ENCODE results near the gene TNNT1. TPM values are rescaled to one million over a fixed set of nuclear protein-coding genes. Genes with fewer than 3 reads are reported as not detected.

The TNNT1 gene
- polyA plus RNA-seq, 1 experiment, result 10.4 TPM

GRCh38 chr19:55169136-55169535, 20.1 kb upstream of the TNNT1 start:
- DNase-seq (ENCODE audit: low read depth), result no peak
- ChIA-PET CTCF (interaction anchor here (1.0 to 1.5 kb wide), 3 partner anchors 9 to 28 kb away, joined by 3 to 6 read pairs (median 3); no protein-coding TSS in a partner anchor), POLR2A (no interaction called here)
- H3K36me3 ChIP-seq (ENCODE audit: control insufficient read depth, insufficient read depth, low read length), result no peaks in the 10 kb centered on the region
- peaks cover 4% of the 10 kb centered on the region; the same call in 1 of the 2 replicates for H3K27me3 ChIP-seq (ENCODE audit: control insufficient read depth, insufficient read depth, low read length)
- no peak for TF ChIP-seq CTCF (IDR thresholded peaks at IDR 0.05; ENCODE audit: insufficient read depth, low read depth, low read length)
- H3K4me3 ChIP-seq (ENCODE audit: low read depth, low read length), result no peak overlapping the region

- ChIA-PET CTCF (interaction anchor here (0.7 to 2.3 kb wide), 7 partner anchors 17 to 113 kb away, joined by 3 to 14 read pairs (median 4); partner anchors contain the start of genes HSPBP1 and TNNT1), POLR2A (no interaction called here)
- no peaks in the 10 kb centered on the region for H3K36me3 ChIP-seq (ENCODE audit: control insufficient read depth, insufficient read depth, low read length)
- H3K4me3 ChIP-seq (ENCODE audit: low read depth, low read length), result peak within 1 kb of the TSS; percentile 56
- DNase-seq (ENCODE audit: low read depth), result peak; percentile 84
- peaks cover 9% of the 10 kb centered on the region; the same call in 1 of the 2 replicates for H3K27me3 ChIP-seq (ENCODE audit: control insufficient read depth, insufficient read depth, low read length)
- no peak for TF ChIP-seq CTCF (IDR thresholded peaks at IDR 0.05; ENCODE audit: insufficient read depth, low read depth, low read length)
These were observed 17.7 kb upstream of the TNNT1 start, which contains the start of gene DNAAF3 for GRCh38 chr19:55166530-55167268. Gene DNAAF3, minus strand, starts transcription at chr19:55166613. Its CDS starts 200 bp downstream, at chr19:55166413.

- DNase-seq (ENCODE audit: low read depth), result no peak
- POLR2A ChIA-PET, result no interaction called here
- CTCF ChIA-PET, result interaction anchor here (0.7 to 2.3 kb wide), 6 partner anchors 17 to 507 kb away, joined by 3 to 14 read pairs (median 4); partner anchors contain the start of gene TNNT1
- Histone ChIP-seq H3K4me3 (ENCODE audit: low read depth, low read length) (peak overlapping the region; percentile 56), H3K36me3 (ENCODE audit: control insufficient read depth, insufficient read depth, low read length) (no peaks in the 10 kb centered on the region), H3K27me3 (ENCODE audit: control insufficient read depth, insufficient read depth, low read length) (peaks cover 10% of the 10 kb centered on the region; the same call in 1 of the 2 replicates)
- peak; percentile 81 for TF ChIP-seq CTCF (IDR thresholded peaks at IDR 0.05; ENCODE audit: insufficient read depth, low read depth, low read length)
These were observed 17.0 kb upstream of the TNNT1 start for GRCh38 chr19:55165952-55166529.

- CTCF ChIA-PET, result interaction anchor here (1.6 to 3.0 kb wide), 6 partner anchors 8 to 74 kb away, joined by 6 to 43 read pairs (median 10); no protein-coding TSS in a partner anchor
- no peak for DNase-seq (ENCODE audit: low read depth)
- no peak for TF ChIP-seq CTCF (IDR thresholded peaks at IDR 0.05; ENCODE audit: insufficient read depth, low read depth, low read length)
- POLR2A ChIA-PET, result no interaction called here
- H3K27me3 ChIP-seq (ENCODE audit: control insufficient read depth, insufficient read depth, low read length), result peaks cover 7% of the 10 kb centered on the region; the same call in 1 of the 2 replicates
- no peaks in the 10 kb centered on the region for H3K36me3 ChIP-seq (ENCODE audit: control insufficient read depth, insufficient read depth, low read length)
- H3K4me3 ChIP-seq (ENCODE audit: low read depth, low read length), result no peak overlapping the region
These were observed 12.7 kb upstream of the TNNT1 start for GRCh38 chr19:55161571-55162322.
